Measurements from ENCODE around the gene XYLB.
A peak's percentile ranks its signal among the peaks of the same experiment; 100 is the strongest.
"Not testable (repeated sequence)": the region's sequence is repeated elsewhere in the genome, so short reads cannot be mapped to it uniquely, and the experiment has no call there.

XYLB gene
- total RNA-seq, result 0.94 to 2.3 reads per million in 2 donors

DNA sequence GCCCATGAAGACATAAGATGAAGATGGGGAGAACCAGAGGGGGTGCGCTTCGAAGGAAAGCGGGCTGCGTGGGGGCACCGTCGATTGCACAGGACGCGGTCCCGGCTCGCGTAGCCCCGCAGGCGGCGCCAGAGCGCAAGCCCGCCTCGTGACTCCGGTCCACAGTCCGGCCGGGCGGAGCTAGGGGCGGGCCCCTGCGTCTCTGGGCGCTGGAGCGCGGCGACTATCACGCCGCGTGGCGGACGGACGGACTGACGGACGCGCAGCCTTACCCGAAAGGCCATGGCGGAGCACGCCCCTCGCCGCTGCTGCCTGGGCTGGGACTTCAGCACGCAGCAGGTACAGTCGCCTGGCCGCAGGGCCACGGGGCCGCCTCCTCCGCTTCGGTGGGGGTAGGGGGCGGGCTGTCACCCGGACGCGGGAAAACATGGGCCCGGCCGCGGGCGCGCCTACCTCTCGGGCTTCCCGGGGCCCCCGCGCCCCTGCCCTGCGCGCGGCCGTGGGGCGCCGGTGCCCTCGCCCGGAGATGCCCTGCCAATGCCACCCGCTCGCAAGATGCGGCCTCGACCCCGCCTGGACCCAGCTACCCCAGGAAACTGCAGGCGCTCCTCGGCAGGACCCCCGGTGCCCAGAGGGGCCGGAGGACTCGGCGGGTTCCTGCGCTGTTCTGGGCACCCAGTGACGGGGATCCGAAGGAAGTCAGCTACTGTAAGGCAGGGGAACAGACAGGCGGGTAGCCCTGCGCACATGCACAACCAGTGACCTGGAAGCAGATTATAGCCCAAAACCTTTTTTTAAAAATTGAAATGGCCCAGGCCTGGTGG is at the start of gene XYLB:
TSS of gene XYLB (plus strand) at position 199 of the 824 bp plus-strand sequence. CDS start at position 283, 84 bp downstream.
- DNase-seq, result peak; percentile 42 to 81 (median 55)

DNA sequence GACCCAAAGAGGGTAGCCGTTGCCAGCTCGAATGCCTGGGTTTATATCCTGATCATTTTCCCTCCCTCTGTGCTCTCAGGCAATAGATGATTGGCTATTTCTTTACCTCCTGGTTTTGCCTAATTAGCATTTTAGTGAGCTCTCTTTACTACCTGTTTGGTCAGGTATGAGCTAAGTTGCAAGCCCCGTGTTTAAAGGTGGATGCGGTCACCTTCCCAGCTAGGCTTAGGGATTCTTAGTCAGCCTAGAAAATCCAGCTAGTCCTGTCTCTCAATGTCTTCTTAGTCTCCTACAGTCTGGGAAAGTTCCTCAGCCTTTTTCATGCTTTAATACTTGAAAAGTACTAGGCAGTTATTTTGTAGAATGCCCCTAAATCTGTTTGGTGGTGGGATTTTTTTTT is 49.5 kb upstream of the XYLB start:
- DNase-seq, result not testable (repeated sequence)

DNA sequence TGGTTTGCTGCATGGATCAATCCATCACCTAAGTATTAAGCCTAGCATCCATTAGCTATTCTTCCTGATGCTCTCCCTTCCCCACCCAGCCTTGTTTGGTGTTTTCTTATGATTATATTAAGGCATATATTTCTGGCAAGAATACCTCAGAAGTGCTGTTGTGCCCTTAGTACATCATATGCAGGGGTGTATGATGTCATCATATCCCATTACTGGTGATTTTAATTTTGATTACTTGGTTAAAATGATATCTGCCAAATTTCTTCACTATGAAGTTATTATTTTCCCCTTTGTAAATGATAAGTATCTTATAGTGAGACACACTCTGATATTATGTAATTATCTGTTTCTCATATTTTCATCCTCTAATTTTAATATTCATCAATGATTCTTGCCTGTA is 49.0 kb upstream of the XYLB start:
- DNase-seq, result no peak

DNA sequence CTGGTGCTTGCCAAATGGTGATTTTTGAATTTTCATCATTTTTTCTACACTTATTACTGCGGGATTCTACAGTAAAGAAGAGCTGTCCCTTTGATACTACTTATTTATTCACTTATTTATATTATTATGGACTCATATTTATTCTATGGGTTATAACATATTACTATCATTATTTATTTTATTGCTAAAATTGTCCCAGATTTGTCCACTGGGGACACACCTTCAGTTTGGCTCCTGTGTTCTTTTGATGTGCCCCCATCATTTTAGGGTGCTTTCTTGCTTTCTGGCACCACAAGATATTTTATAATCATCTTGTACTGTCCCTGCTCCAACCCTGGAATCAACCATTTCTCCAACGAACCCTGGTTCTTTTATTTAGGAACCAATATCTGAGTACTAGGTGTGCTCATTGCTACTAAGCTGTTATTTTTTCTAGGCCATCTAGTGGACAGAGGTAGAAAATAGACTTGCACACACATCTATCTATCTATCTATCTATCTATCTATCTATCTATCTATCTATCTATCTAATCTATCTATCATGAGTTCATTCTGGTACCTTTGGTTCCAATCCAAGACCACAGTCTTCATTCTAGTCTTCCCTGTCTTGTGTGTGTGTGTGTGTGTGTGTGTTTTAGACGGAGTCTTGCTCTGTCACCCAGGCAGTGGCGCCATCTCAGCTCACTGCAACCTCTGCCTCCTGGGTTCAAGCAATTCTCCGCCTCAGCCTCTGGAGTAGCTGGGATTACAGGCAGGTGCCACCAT is 48.5 kb upstream of the XYLB start:
- DNase-seq, result no peak

DNA sequence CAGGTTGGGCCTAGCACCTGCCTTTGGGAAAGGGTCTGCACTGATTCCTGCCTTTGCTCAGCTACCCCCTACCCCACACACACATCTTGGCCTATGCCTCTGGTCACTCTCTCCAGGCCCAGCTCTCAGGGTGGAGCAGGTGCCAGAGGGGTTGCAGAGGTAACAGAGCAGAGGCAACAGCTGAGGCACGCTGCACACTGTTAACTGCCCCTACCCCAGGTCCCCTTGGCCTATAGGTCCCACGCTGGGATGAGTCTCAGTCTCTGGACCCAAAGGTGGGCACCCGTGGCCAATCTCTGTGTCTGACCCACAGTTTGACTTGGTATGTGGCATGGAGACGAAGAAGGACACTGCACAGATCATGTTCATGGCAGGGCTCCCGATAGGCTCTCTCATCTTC is 39.6 kb upstream of the XYLB start:
- DNase-seq, result no peak

DNA sequence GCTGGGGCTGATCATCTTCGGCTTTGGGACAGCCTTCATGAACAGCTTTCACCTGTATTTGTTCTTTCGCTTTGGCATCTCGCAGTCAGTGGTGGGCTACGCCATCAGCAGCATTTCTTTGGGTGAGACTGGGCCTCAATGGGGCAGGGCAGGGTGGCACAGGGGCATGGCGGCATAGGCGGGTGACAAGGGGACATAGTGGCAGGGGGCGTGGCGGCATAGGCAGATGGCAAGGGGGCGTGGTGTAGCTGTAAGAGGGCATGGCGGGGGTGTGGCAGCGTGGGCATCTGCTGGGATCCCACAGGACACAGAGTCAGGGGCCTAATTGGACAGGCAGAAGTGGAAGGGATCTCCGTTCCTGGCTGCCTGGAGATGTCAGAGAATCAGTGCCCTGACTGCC is 39.0 kb upstream of the XYLB start:
- no peak for DNase-seq

DNA sequence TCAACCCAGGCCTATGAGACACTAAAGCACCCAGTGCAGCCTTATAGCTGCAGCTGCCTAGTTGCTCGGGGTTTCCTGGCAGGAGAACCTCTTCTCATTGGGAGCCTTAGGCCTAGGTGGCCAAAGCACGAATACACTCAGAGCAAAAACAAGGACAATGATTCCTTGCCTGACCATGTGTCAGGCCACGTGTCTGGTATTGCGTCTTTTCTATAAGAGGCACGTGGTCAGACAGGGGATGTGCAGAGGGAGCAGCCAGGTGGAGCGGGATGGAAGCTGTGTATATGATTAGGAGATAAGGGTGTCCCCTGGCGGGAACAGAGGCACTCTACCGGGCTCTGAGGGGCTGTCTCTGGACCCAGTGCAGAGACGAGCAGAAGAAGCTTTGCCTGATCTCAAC is 38.1 kb upstream of the XYLB start:
- DNase-seq, result no peak

DNA sequence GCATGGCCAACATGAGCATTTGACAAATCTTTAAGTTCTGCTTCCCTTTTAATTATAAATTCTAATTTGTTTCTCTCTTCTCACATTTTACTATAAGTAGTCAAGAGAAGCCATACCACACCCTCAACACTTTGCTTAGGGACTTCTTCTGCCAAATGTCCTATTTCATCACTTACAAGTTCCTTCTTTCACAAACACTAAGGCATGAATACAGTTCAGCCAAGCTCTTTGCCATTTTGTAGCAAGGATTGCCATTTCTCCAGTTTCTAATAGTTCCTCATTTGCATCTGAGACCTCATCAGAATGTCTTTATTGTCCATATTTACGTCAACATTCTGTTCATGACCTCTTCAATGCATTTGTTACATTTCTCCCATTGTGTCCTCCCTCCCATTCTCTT is 35.1 kb upstream of the XYLB start:
- DNase-seq, result no peak

DNA sequence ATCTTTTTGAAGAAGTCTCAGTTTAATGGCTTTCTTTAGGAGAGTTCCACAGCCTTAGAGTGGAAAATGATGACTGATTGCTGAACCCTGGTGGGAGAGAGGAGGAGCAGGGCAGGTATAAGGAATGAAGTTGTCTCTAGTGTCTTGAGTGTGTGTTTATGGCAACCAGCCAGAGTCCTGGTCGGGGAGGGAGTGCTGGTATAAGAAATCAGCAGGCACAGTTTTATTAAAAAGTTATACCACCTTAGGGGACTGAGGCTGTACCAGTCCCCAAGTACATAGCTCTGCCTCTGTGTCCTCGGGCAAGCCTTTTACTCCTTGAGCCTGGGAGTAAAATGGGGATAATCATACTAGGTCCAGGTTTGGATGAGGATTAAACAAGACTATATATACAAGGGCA is 34.6 kb upstream of the XYLB start:
- DNase-seq, result no peak

DNA sequence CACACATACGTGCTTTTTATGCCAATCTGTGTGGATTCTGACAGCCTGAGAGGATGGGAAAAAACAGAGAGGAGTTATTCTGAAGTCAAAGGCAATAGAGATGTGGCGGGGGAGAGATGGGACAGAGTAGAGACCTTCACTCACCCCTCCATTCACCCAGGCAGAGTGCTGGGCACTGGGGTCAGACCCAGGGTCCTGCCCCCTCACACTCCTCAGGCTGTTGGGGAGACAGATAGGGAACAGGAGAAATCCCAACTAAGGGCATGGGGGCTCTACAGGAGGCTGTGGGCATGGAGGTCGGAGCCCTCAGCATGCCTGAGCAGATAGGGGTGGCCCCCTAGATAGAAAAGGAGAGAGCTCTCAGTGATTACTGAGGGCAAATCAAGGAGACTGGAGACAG is 34.2 kb upstream of the XYLB start:
- no peak for DNase-seq

DNA sequence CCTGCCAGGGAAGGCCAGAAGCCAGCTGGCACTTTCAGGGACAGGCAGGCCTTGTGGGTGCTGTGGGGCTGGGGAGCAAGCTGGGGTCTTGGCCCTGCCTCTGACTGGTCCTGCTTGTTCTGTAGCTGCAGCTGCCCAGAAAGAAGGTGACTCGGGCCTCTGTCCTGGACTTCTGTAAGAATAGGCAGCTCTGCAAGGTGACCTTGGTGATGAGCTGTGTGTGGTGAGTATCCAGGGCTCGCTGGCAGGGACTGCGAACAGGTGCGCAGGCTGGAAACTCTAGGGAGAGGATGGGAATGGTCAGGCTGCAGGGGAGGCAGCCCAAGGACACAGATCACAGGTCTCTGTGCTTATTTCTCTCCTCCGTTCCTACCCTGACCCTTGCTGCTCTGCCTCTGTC is 33.3 kb upstream of the XYLB start:
- DNase-seq, result no peak

DNA sequence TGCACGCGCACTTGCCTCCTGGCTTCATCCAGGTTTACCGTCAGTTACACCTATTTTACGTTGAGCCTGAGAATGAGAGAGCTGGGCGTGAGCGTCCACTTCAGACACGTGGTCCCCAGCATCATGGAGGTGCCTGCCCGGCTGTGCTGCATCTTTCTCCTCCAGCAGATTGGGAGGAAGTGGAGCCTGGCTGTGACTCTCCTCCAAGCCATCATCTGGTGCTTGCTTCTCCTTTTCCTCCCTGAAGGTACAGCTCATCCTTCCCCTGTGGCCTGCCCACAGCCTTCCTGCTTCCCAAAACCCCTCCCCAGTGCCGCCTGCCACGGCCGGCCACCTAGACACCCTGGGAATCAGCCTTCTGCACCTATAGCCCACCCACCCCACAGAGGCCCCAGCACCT is 32.9 kb upstream of the XYLB start:
- no peak for DNase-seq

DNA sequence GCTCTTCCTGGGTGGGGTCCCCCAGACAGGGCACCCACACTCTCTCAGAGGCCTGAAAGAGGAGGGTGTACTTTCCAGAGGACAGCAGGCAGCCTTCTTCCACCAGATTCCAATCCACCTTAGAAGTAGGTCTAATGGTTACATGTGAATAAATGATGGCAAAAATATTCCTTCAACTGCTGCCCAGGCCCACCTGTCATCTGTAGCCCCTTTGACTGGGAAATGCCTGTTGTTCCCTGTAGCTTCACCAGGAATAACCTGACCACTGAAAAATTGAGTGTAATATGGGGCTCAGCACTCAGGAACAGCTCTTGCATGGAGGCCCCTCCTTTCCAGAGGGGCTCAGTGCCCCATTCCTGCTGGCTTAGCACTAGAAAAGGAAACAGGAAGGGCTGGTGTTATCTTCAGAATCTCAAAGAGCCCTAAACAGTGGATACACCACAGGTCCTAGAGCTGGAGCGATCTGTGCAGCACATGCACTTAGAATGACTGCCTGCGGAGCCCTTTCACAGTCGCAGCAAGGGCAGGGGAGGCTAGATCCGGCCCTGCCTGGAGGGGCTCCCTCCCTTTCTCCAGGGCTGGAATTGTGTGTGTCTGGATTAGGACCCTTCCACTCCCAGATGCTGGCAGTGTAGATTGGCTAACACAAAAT is 32.3 kb upstream of the XYLB start:
- no peak for DNase-seq

DNA sequence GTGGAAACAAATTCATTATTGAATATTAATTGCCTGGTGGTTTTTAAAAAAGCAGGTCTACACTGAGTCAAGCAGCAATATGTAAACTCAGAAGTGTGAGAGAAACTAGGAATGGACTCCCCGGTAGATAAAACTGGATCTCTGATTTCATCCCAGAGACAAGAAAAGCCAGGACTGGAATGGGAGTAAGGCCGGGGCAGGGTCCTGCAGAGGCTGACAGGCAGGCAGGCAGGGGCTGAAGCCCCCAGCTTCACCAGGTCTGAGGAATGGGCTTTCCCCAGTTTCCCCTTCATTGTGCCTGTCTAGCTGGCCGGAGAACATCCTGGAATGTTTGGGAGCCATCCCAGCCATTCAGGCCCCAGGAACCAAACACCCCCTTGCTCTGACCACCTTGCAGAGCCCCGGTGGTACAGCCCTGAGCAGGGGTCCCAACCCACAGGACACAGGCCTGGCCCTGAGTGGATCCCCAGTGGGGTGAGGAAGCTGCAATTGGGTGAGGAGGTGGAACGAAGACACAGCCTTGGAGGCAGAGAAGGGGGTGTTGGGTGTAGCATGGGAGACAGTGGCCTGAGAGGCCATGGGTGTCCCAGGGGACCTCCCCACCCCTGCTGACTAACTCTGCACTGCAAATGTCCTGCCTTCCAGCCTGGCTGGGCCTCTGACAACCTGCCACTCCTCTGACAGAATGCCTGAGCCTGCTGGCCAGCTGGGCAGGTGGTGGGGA is 31.7 kb upstream of the XYLB start:
- DNase-seq, result no peak

DNA sequence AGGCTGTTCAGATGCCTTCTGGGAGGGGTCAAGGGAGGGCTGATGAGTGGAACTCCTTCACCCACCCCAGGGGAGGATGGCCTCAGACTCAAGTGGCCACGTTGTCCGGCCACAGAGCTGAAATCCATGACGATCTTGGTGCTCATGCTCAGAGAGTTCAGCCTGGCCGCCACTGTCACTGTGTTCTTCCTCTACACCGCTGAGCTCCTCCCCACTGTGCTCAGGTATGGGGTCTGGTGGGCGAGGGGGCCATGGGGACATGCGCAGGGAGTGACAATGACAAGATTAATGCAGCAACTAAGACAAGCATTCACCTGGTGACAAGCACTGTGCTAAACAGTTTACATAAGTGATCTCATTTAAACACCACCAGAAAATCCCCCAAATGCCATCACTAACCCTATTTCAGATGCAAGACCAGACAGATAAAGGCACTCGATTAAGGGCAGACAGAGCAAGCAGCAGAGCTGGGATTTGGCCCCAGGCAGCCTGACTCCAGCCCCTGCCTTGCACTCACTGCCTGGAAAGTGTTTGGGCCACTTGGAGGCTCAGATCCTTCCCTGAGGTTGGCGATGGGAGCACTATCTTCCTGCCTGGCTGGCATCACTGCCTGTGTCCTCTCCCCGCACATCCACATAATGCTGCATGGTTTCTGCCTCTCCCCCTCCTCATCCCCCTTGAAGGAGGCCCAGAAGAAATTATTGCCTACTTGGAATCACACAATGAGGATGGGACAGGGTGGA is 30.9 kb upstream of the XYLB start:
- DNase-seq, result no peak

DNA sequence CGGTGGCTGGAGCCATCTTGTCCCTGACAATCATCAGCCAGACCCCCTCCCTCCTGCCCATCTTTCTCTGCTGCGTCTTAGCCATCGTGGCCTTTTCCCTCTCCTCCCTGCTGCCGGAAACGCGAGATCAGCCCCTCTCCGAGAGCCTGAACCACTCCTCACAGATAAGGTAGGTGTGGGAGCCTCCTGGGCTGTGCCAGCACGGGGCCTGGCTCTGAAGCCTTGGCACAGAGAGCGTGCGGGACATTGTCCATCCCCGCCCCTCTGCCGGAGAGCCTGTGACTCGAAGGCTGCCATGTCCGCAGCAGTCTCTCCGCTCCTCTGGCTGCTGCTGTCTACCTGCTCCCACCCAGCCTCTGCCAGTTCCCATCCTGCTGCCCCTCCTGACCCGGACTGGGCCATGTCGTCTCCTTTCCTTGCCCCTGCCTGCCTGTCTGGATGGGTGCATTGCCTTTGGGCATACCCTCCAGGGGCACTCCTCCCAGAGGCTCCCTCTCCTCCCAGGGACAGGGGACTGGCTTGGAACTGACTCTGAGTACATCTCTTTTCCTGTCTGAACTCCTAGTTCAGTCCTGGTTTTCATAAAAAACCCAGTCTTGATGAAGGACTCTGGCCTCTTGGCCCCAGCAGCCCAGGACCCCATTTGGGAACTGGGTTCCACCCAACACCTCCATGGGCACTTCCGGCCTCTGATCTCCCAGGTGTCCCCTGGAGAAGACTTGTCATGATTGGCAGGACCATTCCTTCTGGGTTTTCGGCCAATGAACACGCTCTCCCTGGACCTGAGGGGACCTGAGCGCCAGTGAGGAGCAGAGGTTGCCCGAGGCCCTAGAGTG is 30.0 kb upstream of the XYLB start:
- no peak for DNase-seq

DNA sequence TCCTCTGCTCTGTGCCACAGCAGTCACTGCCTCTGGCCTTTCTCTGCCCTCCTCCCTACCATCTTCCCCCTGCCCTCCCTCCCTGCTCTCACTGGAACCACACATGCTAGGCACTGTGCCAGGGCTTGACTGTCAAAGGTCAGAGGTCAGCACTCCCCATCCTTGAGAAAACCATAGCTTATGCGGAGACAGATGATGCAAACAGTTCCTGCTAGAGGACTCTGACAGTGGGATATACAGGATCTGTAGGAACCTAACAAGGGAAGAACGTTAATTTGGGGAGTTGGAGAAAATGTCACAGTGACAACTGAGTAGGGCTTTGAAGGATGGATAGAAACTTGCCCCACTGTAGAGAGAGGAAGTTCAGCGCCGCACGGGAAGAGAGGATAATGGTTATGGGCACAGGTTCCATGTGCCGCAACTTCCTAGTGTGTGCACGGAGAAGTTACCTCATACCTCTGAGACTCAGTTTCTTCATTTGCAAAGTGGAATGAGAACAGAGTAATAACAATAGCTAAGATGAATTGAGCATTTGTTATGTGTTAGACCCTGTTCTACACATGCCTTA is 29.3 kb upstream of the XYLB start:
- no peak for DNase-seq

DNA sequence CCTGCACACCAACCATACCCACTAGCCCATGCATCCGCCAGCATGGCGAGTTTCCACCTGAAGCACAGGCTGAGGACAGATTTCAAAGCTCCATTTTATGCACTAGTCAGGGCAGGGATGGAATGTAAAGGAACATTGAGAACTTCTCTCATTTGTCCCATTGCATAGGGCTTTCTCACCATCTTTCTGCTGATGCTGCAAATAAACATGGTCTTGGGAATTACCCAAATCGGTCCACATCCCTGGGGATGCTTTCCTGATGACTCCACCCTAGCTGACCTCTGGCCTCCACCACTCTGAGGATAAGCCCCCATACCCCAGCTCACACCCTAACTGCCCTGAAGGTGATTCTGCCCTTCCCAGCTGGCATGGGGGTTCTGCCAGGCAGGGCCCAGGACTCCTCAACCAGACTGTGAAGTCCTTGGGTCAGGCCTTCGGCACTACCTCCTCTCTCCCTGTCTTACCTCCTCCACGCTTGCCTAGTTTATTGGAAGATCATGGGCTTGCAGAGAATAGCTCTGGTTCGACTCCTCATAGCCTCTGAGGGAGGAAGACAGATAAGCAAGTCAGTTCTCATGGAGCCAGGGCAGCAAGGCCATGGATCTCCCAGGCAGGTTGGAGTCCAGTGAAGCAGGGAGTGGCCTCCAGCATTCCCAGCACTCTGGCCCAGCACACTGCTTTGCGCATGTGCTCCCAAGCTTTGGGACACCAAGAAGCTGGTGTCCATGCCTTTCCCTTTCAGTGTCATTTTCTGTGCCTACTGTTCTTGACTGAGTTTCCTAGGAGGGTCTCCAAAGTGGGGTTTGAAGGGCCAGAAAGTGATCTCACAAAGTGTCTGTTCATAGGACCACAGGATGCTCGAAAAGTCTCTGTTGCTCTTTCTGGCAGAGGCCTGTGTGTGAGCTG is 27.6 kb upstream of the XYLB start:
- no peak for DNase-seq

DNA sequence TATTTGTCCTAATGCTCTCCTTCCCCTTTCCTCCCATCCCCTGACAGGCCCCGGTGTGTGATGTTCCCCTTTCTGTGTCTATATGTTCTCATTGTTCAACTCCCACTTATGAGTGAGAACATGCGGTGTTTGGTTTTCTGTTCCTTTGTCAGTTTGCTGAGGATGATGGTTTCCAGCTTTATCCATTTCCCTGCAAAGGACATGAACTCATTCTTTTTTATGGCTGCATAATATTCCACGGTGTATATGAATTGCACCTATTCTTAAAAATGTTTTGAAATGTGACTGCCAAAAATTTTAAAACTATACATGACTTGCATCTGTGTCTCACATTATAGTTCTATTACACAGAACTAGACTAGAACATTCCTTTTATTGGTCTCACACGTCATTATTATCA is 25.9 kb upstream of the XYLB start:
- DNase-seq, result not testable (repeated sequence)

DNA sequence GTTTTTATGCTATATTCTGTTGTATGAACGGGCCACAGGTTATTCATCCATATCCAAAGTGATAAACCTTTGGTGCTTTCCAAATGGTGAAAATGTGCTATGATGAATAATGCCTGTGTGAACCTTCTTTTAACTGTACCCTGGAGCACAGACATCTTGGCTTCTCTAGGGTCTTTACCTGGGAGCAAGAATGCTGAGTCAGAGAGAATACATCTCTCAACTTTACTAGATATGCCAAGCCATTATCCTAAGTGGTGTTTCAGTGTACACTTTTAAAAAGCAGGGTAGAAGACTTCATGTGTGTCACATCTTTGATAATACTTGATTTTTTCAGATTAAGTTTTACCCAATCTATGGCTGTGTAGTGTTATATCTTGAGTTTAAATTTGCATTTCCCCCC is 23.5 kb upstream of the XYLB start:
- DNase-seq, result no peak
